ENCODE data around the gene DHRS3. TPM values are rescaled to one million over a fixed set of nuclear protein-coding genes. Genes with fewer than 3 reads are reported as not detected.

The DHRS3 gene
- total and polyA plus RNA-seq, 10 donors: 8.9 to 41.0 (median 28.7) TPM

GRCh38 chr1:12543740-12544154 lies 74.3 kb downstream of the DHRS3 start:
- peaks cover 0 to 7% (median 0%) of the 10 kb centered on the region in 7 donors for H3K27me3 ChIP-seq (replicated peaks in 1 of 7)
- no peak for DNase-seq
- H3K4me3 ChIP-seq: no peak overlapping the region
- intact Hi-C loops (cut with DNase I; ENCODE audit: low total_unique reads): no loop called here
- no peaks in the 10 kb centered on the region for H3K36me3 ChIP-seq
- no peaks in the 10 kb centered on the region for H3K9me3 ChIP-seq
- peaks cover 0 to 36% (median 9%) of the 10 kb centered on the region in 6 donors for H3K4me1 ChIP-seq
- TF ChIP-seq POLR2AphosphoS5 (IDR thresholded peaks at IDR 0.05) (no peak), CTCF (IDR thresholded peaks at IDR 0.05 in 8 of 11, conservative IDR thresholded peaks at IDR 0.05 in 3 of 11) (no peak), POLR2A (IDR thresholded peaks at IDR 0.05) (no peak)
- H3K27ac ChIP-seq: no peak overlapping the region
- WGBS, 5 donors: 84 to 93% (median 91%) methylated on average over 9 of the region's 9 CpGs

GRCh38 chr1:12542616-12543592 lies 75.1 kb downstream of the DHRS3 start:
- H3K4me1 ChIP-seq: peaks cover 0 to 36% (median 9%) of the 10 kb centered on the region in 6 donors
- H3K27me3 ChIP-seq (replicated peaks in 1 of 7): peaks cover 0 to 7% (median 0%) of the 10 kb centered on the region in 7 donors
- TF ChIP-seq POLR2AphosphoS5 (IDR thresholded peaks at IDR 0.05) (no peak), CTCF (IDR thresholded peaks at IDR 0.05 in 8 of 11, conservative IDR thresholded peaks at IDR 0.05 in 3 of 11) (no peak), POLR2A (IDR thresholded peaks at IDR 0.05) (no peak)
- intact Hi-C loops (cut with DNase I; ENCODE audit: low total_unique reads): no loop called here
- H3K27ac ChIP-seq: no peak overlapping the region
- H3K9me3 ChIP-seq: no peaks in the 10 kb centered on the region
- whole genome bisulfite sequencing, 5 donors: 83 to 90% (median 88%) methylated on average over 9 of the region's 9 CpGs
- peak; percentile 11 for DNase-seq
- no peak overlapping the region for H3K4me3 ChIP-seq
- no peaks in the 10 kb centered on the region for H3K36me3 ChIP-seq

GRCh38 chr1:12542138-12542465 lies 75.9 kb downstream of the DHRS3 start:
- peaks cover 0 to 7% (median 0%) of the 10 kb centered on the region in 7 donors for H3K27me3 ChIP-seq (replicated peaks in 1 of 7)
- H3K9me3 ChIP-seq: peaks cover 0 to under 1% (median 0%) of the 10 kb centered on the region in 8 donors
- H3K4me3 ChIP-seq: no peak overlapping the region
- WGBS, 5 donors: 92 to 97% (median 97%) methylated on average over 8 to 9 of the region's 9 CpGs
- intact Hi-C loops (cut with DNase I; ENCODE audit: low total_unique reads): no loop called here
- no peak overlapping the region for H3K27ac ChIP-seq
- H3K36me3 ChIP-seq: no peaks in the 10 kb centered on the region
- no peak for DNase-seq
- H3K4me1 ChIP-seq: peaks cover 0 to 29% (median 9%) of the 10 kb centered on the region in 6 donors
- TF ChIP-seq POLR2A (IDR thresholded peaks at IDR 0.05): no peak
- TF ChIP-seq CTCF (IDR thresholded peaks at IDR 0.05 in 8 of 11, conservative IDR thresholded peaks at IDR 0.05 in 3 of 11): no peak
- no peak for TF ChIP-seq POLR2AphosphoS5 (IDR thresholded peaks at IDR 0.05)

All from spleen (tissue), 11 donors.